Pancreas (tissue), 10 donors: Measurements from ENCODE around the gene SLC9A5. TPM values are rescaled to one million over a fixed set of nuclear protein-coding genes. Genes with fewer than 3 reads are reported as not detected.

ENCODE experiments used
- ATAC-seq, 4 donors: fragments of 200-7000 bp; cut with Tn5 transposase; one replicate each; pipeline versions ENCODE4 v1.8.0 to v1.9.1; 2020; ENCODE audit warnings: mild to moderate bottlenecking in 4 of 4, moderate library complexity in 4 of 4
- DNase-seq, 6 donors: peaks; one replicate each; pipeline ENCODE4 v3.0.0-alpha.2; 2020
- FAIRE-seq: peaks from 2 replicates; lab custom pipeline; 2012; peaks lifted over from hg19 to GRCh38; lab: Jason Lieb, UNC
- H3K27ac ChIP-seq, 4 donors: fragments of 200-600 bp; sonication (generic); 1 replicate in 3 of 4; 2 replicates in 1 of 4; pipeline versions ENCODE4 v1.5.0 to v1.8.0; 2020
- H3K27me3 ChIP-seq, 4 donors: fragments of 200-600 bp; one replicate each; pipeline ENCODE4 v1.8.0; 2021
- H3K36me3 ChIP-seq, 3 donors: fragments of 200-600 bp; sonication (generic) in 1 of 3; one replicate each; pipeline versions ENCODE4 v1.5.0 to v1.8.0; 2020 to 2021
- H3K4me1 ChIP-seq, 3 donors: fragments of 200-600 bp; one replicate each; pipeline ENCODE4 v1.8.0; 2021
- H3K4me3 ChIP-seq, 4 donors: fragments of 200-600 bp; sonication (generic) in 2 of 4; one replicate each; pipeline versions ENCODE4 v1.5.0 to v1.8.0; 2020 to 2021
- H3K9me3 ChIP-seq, 4 donors: fragments of 200-600 bp; one replicate each; pipeline ENCODE4 v1.8.0; 2021
- WGBS, 2 donors: extraction: QIAGEN DNeasy Blood & Tissue Kit; methylation state at CpG; one replicate each; pipeline ENCODE4 v1.1.7; 2013; 5-methylcytosine and 5-hydroxymethylcytosine counted together
- intact Hi-C, 3 donors: fragments of 100-400 bp; cut with DNase I; formaldehyde crosslinking; loops; one replicate each; pipeline versions ENCODE4 v1.11.1 to v1.14.2; 2022
- polyA plus RNA-seq, 2 donors: library from polyadenylated mRNA; stranded (reverse); fragments of 200-250 nt; gene quantifications; one replicate each; pipeline ENCODE4 v1.2.3, GENCODE V29; 2013
- total RNA-seq, 6 donors: library from RNA; stranded (reverse); fragmentation: NEBNext Ultra II Directional in 4 of 6; extraction: Animal tissue kit (Norgen Biotek cat#: 25700) in 4 of 6; gene quantifications; one replicate each; pipeline versions ENCODE4 v1.2.1 to v1.2.4, GENCODE V29; 2021 to 2023
- TF ChIP-seq, protein P1 (sequence below), 4 donors: fragments of 200-600 bp; sonication (generic) in 3 of 4; IDR thresholded peaks; one replicate each; pipeline versions ENCODE4 v1.5.0 to v1.8.0; 2021; ENCODE audit warnings: antibody characterized with exemption in 4 of 4
- donor health status: healthy with polysubstance abuse.
- donor health status: DM: no; HTN: no; CAD: no; lungs with moderate emphysema.
- donor health status: DM: no; HTN: no; CAD: no.
- donor health status: control.
- donor health status: control.
- donor health status: Bipolar disorder and iron deficiency.
- donor health status: DM: yes; HTN: yes; CAD: no.
- donor health status: DM: no; HTN: no; CAD: no.
- donor health status: DM: no; HTN: no; CAD: no.
- donor health status: DM: yes; HTN: yes; CAD: no.

Gene SLC9A5
- total and polyA plus RNA-seq, 8 donors = 0.22 to 1.5 (median 0.56) TPM

GRCh38 chr16:67206129-67206837 lies 42.5 kb upstream of the SLC9A5 start:
- no peaks in the 10 kb centered on the region for H3K9me3 ChIP-seq
- ATAC-seq (no peak), DNase-seq (no peak), FAIRE-seq (no peak)
- WGBS, 2 donors = 90 to 92% methylated on average over 8 of the region's 8 CpGs
- H3K27ac ChIP-seq = no peak overlapping the region
- intact Hi-C loops = no loop called here
- H3K27me3 ChIP-seq = no peaks in the 10 kb centered on the region
- peaks cover 0 to 26% (median 6%) of the 10 kb centered on the region in 3 donors for H3K36me3 ChIP-seq
- H3K4me1 ChIP-seq = no peaks in the 10 kb centered on the region
- no peak overlapping the region for H3K4me3 ChIP-seq
- TF ChIP-seq, protein P1, sequence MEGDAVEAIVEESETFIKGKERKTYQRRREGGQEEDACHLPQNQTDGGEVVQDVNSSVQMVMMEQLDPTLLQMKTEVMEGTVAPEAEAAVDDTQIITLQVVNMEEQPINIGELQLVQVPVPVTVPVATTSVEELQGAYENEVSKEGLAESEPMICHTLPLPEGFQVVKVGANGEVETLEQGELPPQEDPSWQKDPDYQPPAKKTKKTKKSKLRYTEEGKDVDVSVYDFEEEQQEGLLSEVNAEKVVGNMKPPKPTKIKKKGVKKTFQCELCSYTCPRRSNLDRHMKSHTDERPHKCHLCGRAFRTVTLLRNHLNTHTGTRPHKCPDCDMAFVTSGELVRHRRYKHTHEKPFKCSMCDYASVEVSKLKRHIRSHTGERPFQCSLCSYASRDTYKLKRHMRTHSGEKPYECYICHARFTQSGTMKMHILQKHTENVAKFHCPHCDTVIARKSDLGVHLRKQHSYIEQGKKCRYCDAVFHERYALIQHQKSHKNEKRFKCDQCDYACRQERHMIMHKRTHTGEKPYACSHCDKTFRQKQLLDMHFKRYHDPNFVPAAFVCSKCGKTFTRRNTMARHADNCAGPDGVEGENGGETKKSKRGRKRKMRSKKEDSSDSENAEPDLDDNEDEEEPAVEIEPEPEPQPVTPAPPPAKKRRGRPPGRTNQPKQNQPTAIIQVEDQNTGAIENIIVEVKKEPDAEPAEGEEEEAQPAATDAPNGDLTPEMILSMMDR (IDR thresholded peaks at IDR 0.05) = no peak

DNA sequence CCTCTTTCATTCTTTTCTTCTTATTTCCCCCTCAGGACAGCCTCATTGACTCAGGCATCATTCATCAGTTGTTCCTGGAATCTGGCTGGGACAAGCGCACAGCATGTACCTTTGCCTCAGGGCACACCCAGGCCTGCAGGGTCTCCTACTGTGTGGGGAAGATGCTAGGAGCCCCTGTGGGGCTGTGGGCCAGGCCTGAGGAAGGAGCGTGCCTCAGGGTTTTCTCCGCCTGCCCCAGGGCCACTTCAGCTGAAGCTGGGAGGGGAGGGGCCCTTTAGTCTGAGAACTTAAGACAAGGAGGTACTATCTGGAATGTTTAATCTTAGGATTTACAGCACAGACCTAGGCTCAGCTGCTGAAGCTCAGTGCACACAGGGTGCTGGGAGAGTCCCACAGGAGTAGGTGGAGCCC lies 41.9 kb upstream of the SLC9A5 start:
- no peaks in the 10 kb centered on the region for H3K9me3 ChIP-seq
- peaks cover 0 to 20% (median 6%) of the 10 kb centered on the region in 3 donors for H3K36me3 ChIP-seq
- no peak overlapping the region for H3K27ac ChIP-seq
- no peaks in the 10 kb centered on the region for H3K4me1 ChIP-seq
- 90 to 97% methylated on average over 3 of the region's 3 CpGs for WGBS, 2 donors
- TF ChIP-seq, protein P1 (IDR thresholded peaks at IDR 0.05) = no peak
- H3K4me3 ChIP-seq = no peak overlapping the region
- FAIRE-seq (no peak), DNase-seq (no peak), ATAC-seq (no peak)
- intact Hi-C loops = no loop called here
- no peaks in the 10 kb centered on the region for H3K27me3 ChIP-seq

DNA sequence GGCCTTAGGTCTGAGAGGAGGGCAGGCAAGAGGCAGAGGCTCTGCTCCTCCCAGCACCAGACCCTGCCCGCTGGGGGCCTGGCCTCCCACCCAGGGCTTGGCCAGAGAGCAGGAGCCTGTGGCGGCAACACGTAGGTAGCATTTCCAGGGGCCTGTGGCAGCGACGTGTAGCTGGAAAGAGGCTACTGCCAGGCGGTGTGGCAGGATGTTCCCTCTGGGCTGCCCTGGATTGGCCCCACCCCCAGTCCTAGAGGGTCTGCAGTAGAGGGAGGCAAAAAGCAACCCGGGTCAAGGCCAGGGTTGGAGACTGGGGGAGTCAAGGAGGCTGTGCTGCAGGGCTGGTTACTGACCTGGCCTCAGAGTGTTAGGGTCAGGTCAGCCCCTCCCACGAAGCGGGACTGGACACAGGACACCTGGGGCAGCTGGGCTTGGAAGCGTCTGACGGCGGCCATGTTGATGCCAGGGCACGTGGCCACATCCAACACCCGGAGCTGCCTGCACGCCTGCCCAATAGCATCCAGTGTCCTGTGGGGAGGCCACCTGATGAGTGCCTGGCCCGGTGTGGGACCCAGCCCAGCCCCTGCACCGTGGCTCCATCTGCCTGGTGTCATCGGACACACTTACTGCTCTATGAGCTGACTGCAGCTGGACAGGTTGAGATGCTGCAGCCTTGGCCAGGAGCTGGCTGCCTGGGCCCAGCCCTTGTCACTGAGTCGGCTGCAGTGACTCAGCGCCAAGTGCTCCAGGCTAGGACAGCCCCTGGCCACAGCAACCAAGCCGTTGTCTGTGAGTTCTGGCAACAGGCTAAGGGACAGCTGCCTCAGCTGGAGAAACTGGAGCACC lies 41.3 kb upstream of the SLC9A5 start:
- Histone ChIP-seq H3K36me3 (peaks cover 0 to 16% (median 4%) of the 10 kb centered on the region in 3 donors), H3K27me3 (no peaks in the 10 kb centered on the region), H3K9me3 (no peaks in the 10 kb centered on the region), H3K27ac (no peak overlapping the region), H3K4me1 (no peaks in the 10 kb centered on the region), H3K4me3 (no peak overlapping the region)
- TF ChIP-seq, protein P1 (IDR thresholded peaks at IDR 0.05) = no peak
- DNase-seq (peak in 1 of 6 donors; percentile 39), FAIRE-seq (no peak), ATAC-seq (peak in 1 of 4 donors; percentile 10)
- WGBS, 2 donors = 68 to 78% methylated on average over 21 of the region's 21 CpGs
- intact Hi-C loops = no loop called here

GRCh38 chr16:67208154-67208896 lies 40.5 kb upstream of the SLC9A5 start:
- 77 to 85% methylated on average over 11 of the region's 11 CpGs for WGBS, 2 donors

More at GRCh38 chr16:67208154-67208896, 40.5 kb upstream of the SLC9A5 start:
- intact Hi-C loops = no loop called here
- DNase-seq (no peak), ATAC-seq (no peak), FAIRE-seq (no peak)
- H3K4me1 ChIP-seq = peaks cover 3 to 6% (median 5%) of the 10 kb centered on the region in 3 donors
- no peak overlapping the region for H3K4me3 ChIP-seq
- TF ChIP-seq, protein P1 (IDR thresholded peaks at IDR 0.05) = no peak
- no peak overlapping the region for H3K27ac ChIP-seq
- no peaks in the 10 kb centered on the region for H3K27me3 ChIP-seq
- H3K36me3 ChIP-seq = peaks cover 0 to 7% (median 0%) of the 10 kb centered on the region in 3 donors
- no peaks in the 10 kb centered on the region for H3K9me3 ChIP-seq
